Measurements from ENCODE around the gene ATXN7.

The ATXN7 gene

DNA sequence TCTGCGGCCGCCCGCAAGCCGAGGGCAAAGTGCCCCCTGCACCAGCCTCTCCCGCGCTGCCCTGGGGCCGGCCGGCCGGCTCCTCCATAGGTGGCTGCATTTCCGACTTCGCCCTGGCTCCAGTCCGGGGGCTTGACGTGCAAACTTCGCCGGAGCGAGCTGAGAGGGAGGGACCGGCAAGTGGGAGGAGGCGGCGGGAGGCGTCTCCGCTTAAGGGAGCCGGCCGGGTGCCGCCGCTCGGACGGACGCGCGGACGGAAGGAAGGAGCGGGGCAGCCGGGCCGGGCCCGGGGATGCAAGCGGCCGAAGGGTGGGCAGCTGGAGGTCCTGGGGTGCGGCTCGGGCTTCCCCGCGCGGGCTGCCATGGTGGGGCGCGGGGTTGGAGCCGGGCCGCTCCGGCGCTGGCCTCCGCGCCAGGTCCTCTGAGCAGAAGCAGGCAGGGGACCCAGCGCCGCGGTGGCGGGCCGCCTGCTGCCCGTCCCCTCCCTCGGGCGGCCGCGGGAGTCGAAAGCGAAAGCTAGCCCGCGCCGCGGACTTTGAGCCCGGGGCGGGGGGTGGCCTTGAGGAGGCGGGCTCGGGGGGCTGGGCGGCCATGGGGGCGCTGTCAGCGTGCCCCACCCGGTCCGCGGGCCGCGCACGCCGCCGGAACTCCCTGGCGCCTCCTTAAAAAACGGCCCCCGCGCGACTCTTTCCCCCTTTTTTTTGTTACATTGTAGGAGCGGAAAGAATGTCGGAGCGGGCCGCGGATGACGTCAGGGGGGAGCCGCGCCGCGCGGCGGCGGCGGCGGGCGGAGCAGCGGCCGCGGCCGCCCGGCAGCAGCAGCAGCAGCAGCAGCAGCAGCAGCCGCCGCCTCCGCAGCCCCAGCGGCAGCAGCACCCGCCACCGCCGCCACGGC is 48.5 kb downstream of the ATXN7 start, which contains the start of gene SCAANT1:
TSS of gene SCAANT1 (minus strand) at position 511 of the 895 bp plus-strand sequence.
- DNase-seq (ENCODE audit: low spot score) = peak; percentile 95
- TF ChIP-seq, protein P1, sequence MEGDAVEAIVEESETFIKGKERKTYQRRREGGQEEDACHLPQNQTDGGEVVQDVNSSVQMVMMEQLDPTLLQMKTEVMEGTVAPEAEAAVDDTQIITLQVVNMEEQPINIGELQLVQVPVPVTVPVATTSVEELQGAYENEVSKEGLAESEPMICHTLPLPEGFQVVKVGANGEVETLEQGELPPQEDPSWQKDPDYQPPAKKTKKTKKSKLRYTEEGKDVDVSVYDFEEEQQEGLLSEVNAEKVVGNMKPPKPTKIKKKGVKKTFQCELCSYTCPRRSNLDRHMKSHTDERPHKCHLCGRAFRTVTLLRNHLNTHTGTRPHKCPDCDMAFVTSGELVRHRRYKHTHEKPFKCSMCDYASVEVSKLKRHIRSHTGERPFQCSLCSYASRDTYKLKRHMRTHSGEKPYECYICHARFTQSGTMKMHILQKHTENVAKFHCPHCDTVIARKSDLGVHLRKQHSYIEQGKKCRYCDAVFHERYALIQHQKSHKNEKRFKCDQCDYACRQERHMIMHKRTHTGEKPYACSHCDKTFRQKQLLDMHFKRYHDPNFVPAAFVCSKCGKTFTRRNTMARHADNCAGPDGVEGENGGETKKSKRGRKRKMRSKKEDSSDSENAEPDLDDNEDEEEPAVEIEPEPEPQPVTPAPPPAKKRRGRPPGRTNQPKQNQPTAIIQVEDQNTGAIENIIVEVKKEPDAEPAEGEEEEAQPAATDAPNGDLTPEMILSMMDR (IDR thresholded peaks at IDR 0.05; ENCODE audit: extremely low read depth, missing control alignments) = no peak

DNA sequence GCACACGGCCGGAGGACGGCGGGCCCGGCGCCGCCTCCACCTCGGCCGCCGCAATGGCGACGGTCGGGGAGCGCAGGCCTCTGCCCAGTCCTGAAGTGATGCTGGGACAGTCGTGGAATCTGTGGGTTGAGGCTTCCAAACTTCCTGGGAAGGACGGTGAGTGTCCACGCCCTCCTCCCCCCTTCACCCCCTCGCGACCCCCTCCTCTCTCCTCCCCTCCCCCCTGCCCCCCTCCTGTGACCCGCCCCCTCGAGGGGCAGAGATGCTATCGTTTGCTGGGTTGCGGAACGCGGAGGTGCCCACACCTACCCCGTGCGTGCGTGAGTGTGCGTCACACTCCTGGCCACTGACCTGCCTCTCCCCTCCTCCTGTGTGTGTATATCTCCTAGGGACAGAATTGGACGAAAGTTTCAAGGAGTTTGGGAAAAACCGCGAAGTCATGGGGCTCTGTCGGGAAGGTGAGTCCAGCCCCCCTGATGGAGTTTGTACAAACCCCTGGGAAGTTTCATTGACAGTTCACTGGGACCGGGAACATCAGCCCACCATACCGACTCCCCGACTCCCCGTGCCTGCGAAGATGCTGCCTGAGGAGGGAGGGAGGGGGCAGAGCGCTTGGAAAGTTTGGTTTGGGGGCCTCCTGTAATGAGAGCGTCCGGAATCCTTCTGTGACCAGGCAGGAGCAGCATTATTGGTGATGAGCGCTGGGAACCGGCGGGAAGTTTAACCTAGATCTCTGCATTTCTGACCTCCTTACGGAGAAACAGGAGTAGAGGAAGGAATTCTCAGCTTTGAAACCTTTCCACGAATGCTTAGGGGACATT is 49.3 kb downstream of the ATXN7 start:
- TF ChIP-seq, protein P1 (IDR thresholded peaks at IDR 0.05; ENCODE audit: extremely low read depth, missing control alignments) = no peak
- DNase-seq (ENCODE audit: low spot score) = peak; percentile 47

DNA sequence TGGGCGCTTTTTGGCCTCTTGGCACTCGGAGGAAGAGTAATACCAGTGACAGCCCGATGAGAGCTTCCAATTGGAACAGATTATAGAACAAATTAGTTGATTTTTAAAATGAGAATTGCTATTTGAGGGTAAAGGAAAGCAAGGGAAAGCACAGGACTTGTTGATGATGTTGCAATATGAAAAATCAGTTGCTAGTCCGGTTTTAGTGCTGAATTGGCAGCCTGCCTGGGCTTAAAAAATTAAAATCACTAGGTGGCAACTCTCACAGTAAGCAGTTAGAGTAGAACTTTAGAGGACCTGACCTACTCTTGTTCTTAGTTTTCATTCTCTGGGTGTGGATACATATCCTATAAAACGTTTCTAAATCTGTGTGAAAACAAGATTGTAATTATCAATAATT is 50.6 kb downstream of the ATXN7 start:
- DNase-seq (ENCODE audit: low spot score) = no peak
- TF ChIP-seq, protein P1 (IDR thresholded peaks at IDR 0.05; ENCODE audit: extremely low read depth, missing control alignments) = no peak

DNA sequence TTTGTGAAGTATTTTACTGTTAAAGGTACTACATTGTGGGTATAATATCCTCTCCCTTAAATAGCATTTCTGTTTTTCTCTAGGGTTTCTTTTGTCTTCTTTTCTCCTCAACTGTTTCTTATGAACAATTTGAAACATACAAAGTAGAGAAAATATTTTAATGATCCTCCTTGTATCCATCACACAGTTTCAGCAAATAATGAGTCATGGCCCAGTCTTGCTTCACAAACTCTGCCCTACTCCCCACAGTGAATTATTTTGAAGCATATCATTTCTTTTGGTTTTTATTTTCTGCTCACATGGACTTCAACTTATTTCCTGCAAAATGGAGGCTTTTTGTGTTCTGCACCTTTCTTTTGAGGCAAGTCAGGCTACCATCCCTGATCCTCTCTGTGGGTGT is 54.7 kb downstream of the ATXN7 start:
- TF ChIP-seq, protein P1 (IDR thresholded peaks at IDR 0.05; ENCODE audit: extremely low read depth, missing control alignments) = no peak
- DNase-seq (ENCODE audit: low spot score) = no peak

DNA sequence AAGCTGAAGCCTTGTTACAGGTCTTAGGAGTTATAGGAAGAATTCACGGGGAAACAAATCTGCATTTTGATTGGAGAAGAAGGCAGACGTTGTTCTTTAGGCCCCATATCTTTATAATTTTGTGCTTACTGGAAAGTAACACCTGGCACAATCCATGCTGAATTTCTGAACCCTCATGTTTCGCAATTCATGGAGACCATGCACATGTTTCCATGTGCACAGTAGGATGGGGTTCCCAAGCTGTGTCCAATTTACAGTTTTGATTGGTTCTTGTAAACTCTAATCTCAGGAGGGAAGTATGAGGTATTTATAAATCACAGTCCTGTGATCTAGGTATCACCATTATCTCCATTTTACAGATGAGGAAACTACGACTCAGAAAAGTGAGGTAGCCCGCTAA is 56.3 kb downstream of the ATXN7 start:
- TF ChIP-seq, protein P1 (IDR thresholded peaks at IDR 0.05; ENCODE audit: extremely low read depth, missing control alignments) = no peak
- no peak for DNase-seq (ENCODE audit: low spot score)

DNA sequence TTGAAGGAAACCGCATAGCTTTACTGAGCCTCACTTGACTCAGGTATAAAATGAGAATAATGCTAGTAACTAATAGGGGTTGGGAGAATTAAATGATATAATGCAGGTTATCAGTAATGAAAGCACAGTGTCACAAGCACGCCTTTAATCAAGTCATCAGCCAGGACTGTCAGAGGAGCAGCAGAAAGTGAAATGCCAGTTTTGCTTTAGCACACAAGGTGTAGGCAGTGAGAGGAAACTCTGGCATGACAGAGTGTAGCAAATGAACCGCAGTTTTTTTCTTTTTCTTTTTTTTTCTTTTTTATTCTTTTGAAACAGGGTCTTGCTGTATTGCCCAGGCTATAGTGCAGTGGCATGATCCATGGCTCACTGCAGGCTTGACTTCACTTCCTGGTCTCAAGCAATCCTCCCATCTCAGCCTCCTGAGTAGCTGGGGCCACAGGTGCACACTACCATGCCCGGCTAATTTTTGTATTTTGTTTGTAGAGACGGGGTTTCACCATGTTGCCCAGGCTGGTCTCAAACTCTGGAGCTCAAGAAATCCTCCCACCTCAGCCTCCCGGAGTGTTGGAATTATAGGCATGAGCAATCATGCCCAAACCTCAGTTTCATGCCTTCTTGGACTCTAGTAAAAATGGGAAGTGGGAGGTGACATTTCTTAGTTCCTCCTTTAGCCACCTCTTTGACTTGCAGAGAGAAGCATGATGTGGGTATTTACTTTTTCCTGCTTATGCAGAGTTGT is 58.2 kb downstream of the ATXN7 start:
- TF ChIP-seq, protein P1 (IDR thresholded peaks at IDR 0.05; ENCODE audit: extremely low read depth, missing control alignments) = no peak
- peak; percentile 40 for DNase-seq (ENCODE audit: low spot score)

Measured in GM20000 (cell line).